ENCODE results near the gene CYP2A13. TPM values are rescaled to one million over a fixed set of nuclear protein-coding genes. Genes with fewer than 3 reads are reported as not detected.

The CYP2A13 gene
- total and polyA plus RNA-seq, 9 of the 15 experiments (the other 6 are each of a cell fraction or from before 2014, with no cell fraction given): not detected

DNA sequence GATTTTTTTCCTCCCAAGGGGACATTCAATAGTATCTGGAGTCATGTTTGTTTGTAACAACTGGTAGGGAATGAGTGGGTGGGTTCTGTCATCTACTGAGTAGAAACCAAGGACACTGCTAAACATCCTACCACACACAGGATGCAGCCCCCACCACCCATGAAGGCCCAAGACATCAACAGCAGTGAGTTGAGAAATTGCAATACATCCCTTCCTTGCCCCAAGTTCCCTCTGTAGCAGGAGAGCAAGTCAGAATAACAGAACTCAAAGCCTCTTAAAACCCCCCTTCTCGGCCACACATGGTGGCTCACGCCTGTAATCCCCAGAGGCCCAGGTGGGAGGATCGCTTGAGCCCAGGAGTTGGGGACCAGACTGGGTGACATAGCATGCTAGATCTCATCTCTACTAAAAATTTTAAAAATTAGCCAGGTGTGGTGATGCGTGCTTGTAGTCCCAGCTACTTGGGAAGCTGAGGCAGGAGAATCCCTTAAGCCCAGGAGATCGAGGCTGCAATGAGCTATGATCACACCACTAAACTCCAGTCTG, 23.6 kb downstream of the CYP2A13 start:
- ATAC-seq: no peak
- no peak for FAIRE-seq
- Histone ChIP-seq H3K9me1 (ENCODE audit: control insufficient read depth, insufficient read depth, low read length) (no peaks in the 10 kb centered on the region), H4K20me1 (replicated peaks; ENCODE audit: control insufficient read depth, insufficient read depth, low read length) (no peaks in the 10 kb centered on the region), H3K4me2 (ENCODE audit: insufficient read depth, low read length) (no peak overlapping the region), H2AFZ (ENCODE audit: low read depth, low read length) (no peak overlapping the region), H3K27ac (ENCODE audit: extremely low read depth, low read depth, low read length) (no peak overlapping the region), H3K36me3 (ENCODE audit: control insufficient read depth, insufficient read depth, low read length) (no peaks in the 10 kb centered on the region), H3K9ac (ENCODE audit: insufficient read depth in 1 of 2, low read depth in 2 of 2, low read length in 2 of 2) (no peak overlapping the region), H3K27me3 (ENCODE audit: control insufficient read depth in 2 of 2, insufficient read depth in 2 of 2, low read length in 2 of 2) (peaks cover 7 to 32% of the 10 kb centered on the region in 2 experiments; a peak in 3 of 5 replicates), H3K79me2 (ENCODE audit: control insufficient read depth, insufficient read depth, low read length) (no peaks in the 10 kb centered on the region), H3K4me3 (no peak overlapping the region), H3K4me1 (replicated peaks in 1 of 2; ENCODE audit: control insufficient read depth in 2 of 2, insufficient read depth in 2 of 2, low read length in 2 of 2) (no peaks in the 10 kb centered on the region), H3K9me3 (replicated peaks; ENCODE audit: control insufficient read depth, insufficient read depth, low read depth, low read length) (no peaks in the 10 kb centered on the region)
- no TSS peak for BruUV-seq (replicated peaks)
- CTCF ChIA-PET (ENCODE audit: low intra/inter-chr PET ratio): no interaction called here
- POLR2A ChIA-PET: no interaction called here
- DNase-seq (ENCODE audit: extremely low read depth in 1 of 4, low spot score in 3 of 4): no peak
- TF ChIP-seq GTF2A2 (tag; IDR thresholded peaks at IDR 0.05): no peak
- no peak for TF ChIP-seq ZFP30 (CRISPR knock-in tag; IDR thresholded peaks at IDR 0.05; ENCODE audit: borderline replicate concordance)
- no peak for TF ChIP-seq ZNF311 (CRISPR knock-in tag; IDR thresholded peaks at IDR 0.05)
- WGBS (ENCODE audit: insufficient coverage, low coverage, missing lambda C conversion rate): 3% methylated on average over 5 of the region's 5 CpGs
- in situ Hi-C loops (cut with MboI) (no loop called here), intact Hi-C loops (cut with micrococcal nuclease) (no loop called here)

DNA sequence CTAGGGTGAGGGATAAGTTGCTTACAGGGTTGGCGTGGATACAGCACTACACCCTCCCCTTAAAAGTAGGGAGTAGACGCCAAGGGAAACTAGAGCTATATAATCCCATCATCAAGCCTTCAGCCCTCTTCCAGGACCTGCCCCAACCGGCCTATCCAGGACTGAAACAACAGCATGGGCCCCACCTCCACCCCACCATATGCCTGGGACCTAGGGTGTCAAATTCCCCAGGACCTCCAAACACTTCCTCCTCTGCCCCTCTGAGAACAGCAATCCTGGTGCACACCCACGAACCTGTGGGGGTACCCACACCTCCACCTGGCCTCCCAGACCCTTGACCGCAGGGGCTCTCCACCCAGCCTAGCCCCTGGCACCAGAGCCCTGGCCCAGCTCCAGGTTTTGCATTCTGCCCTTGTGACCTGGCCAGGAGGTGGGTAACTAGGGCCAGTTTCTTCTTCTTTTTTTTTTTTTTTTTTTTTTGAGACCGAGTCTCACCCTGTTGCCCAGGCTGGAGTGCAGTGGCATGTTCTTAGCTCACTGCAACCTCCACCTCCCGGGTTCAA, 24.6 kb downstream of the CYP2A13 start:
- H2AFZ ChIP-seq (ENCODE audit: low read depth, low read length): no peak overlapping the region
- FAIRE-seq (no peak), ATAC-seq (no peak), DNase-seq (ENCODE audit: extremely low read depth in 1 of 4, low spot score in 3 of 4) (peak in 1 of 4 experiments; percentile 3)
- intact Hi-C loops (cut with micrococcal nuclease) (no loop called here), in situ Hi-C loops (cut with MboI) (no loop called here)
- 1% methylated on average over 6 of the region's 7 CpGs for WGBS (ENCODE audit: insufficient coverage, low coverage, missing lambda C conversion rate)
- ChIA-PET POLR2A (no interaction called here), CTCF (ENCODE audit: low intra/inter-chr PET ratio) (no interaction called here)
- no TSS peak for BruUV-seq (replicated peaks)
- no peak overlapping the region for H3K9ac ChIP-seq (ENCODE audit: insufficient read depth in 1 of 2, low read depth in 2 of 2, low read length in 2 of 2)
- no peaks in the 10 kb centered on the region for H3K36me3 ChIP-seq (ENCODE audit: control insufficient read depth, insufficient read depth, low read length)
- H3K9me1 ChIP-seq (ENCODE audit: control insufficient read depth, insufficient read depth, low read length): no peaks in the 10 kb centered on the region
- no peaks in the 10 kb centered on the region for H3K79me2 ChIP-seq (ENCODE audit: control insufficient read depth, insufficient read depth, low read length)
- no peaks in the 10 kb centered on the region for H4K20me1 ChIP-seq (replicated peaks; ENCODE audit: control insufficient read depth, insufficient read depth, low read length)
- H3K4me3 ChIP-seq: no peak overlapping the region
- H3K9me3 ChIP-seq (replicated peaks; ENCODE audit: control insufficient read depth, insufficient read depth, low read depth, low read length): no peaks in the 10 kb centered on the region
- peaks cover 7 to 32% of the 10 kb centered on the region in 2 experiments; a peak in 3 of 5 replicates for H3K27me3 ChIP-seq (ENCODE audit: control insufficient read depth in 2 of 2, insufficient read depth in 2 of 2, low read length in 2 of 2)
- no peak overlapping the region for H3K27ac ChIP-seq (ENCODE audit: extremely low read depth, low read depth, low read length)
- H3K4me1 ChIP-seq (replicated peaks in 1 of 2; ENCODE audit: control insufficient read depth in 2 of 2, insufficient read depth in 2 of 2, low read length in 2 of 2): no peaks in the 10 kb centered on the region
- H3K4me2 ChIP-seq (ENCODE audit: insufficient read depth, low read length): no peak overlapping the region
- TF ChIP-seq STAG1 (CRISPR knock-in tag; IDR thresholded peaks at IDR 0.05; ENCODE audit: borderline replicate concordance) (no peak), SNRNP70 (optimal IDR thresholded peaks at IDR 0.05; ENCODE audit: low read depth, low read length) (no peak), ZNF146 (CRISPR knock-in tag; IDR thresholded peaks at IDR 0.05; ENCODE audit: unreplicated experiment) (no peak), MAFG (tag; conservative IDR thresholded peaks at IDR 0.05) (no peak), ZNF197 (CRISPR knock-in tag; IDR thresholded peaks at IDR 0.05; ENCODE audit: low read depth) (no peak), RAD21 (CRISPR knock-in tag; conservative IDR thresholded peaks at IDR 0.05 in 1 of 2, IDR thresholded peaks at IDR 0.05 in 1 of 2) (no peak), MAZ (CRISPR knock-in tag; conservative IDR thresholded peaks at IDR 0.05 in 1 of 2, IDR thresholded peaks at IDR 0.05 in 1 of 2) (no peak), KDM4B (IDR thresholded peaks at IDR 0.05; ENCODE audit: borderline replicate concordance in 2 of 2, low read depth in 1 of 2) (no peak), TCF7 (IDR thresholded peaks at IDR 0.05; ENCODE audit: borderline replicate concordance) (no peak)
- TF ChIP-seq, protein P1, sequence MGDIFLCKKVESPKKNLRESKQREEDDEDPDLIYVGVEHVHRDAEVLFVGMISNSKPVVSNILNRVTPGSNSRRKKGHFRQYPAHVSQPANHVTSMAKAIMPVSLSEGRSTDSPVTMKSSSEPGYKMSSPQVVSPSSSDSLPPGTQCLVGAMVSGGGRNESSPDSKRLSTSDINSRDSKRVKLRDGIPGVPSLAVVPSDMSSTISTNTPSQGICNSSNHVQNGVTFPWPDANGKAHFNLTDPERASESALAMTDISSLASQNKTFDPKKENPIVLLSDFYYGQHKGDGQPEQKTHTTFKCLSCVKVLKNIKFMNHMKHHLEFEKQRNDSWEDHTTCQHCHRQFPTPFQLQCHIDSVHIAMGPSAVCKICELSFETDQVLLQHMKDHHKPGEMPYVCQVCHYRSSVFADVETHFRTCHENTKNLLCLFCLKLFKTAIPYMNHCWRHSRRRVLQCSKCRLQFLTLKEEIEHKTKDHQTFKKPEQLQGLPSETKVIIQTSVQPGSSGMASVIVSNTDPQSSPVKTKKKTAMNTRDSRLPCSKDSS (IDR thresholded peaks at IDR 0.05; ENCODE audit: low read depth, partially characterized antibody): no peak
